SK-N-SH (cell line): ENCODE measurements around the gene OLFM2. TPM values are rescaled to one million over a fixed set of nuclear protein-coding genes. Genes with fewer than 3 reads are reported as not detected.

Experiments used
- CTCF ChIA-PET: fragments of 300-600, 350-600 bp; formaldehyde crosslinking; extraction: SDS; loops from one replicate; lab custom pipeline; 2021; lab: Yijun Ruan, JAX
- POLR2A ChIA-PET: fragments of 350-600 bp; sonication (Branson Sonifier 250); formaldehyde crosslinking; extraction: SDS; loops from one replicate; lab custom pipeline; 2020; ENCODE audit warnings: antibody characterized with exemption, inconsistent platforms; lab: Yijun Ruan, JAX
- DNase-seq: peaks from one replicate; pipeline ENCODE4 v3.0.0; 2012
- H2AFZ ChIP-seq: fragments of 200-600 bp; sonication (generic); 2 replicates; pipeline ENCODE4 v1.8.1; 2016; ENCODE audit warnings: antibody characterized with exemption, mild to moderate bottlenecking, low read depth
- H3F3A ChIP-seq: fragments of 200-600 bp; sonication (generic); replicated peaks from 2 replicates; pipeline ENCODE3; 2016; ENCODE audit warnings: antibody characterized with exemption, mild to moderate bottlenecking; ENCODE audit not compliant: insufficient read depth
- H3K27ac ChIP-seq, 2 experiments: fragments of 200-500 bp in 1 of 2; fragments of 200-600 bp in 1 of 2; sonication (Bioruptor generic) in 1 of 2; sonication (generic), shearing (Covaris generic) in 1 of 2; 2 replicates each; pipeline versions ENCODE4 v1.5.1 to v1.6.1; 2014 to 2016; ENCODE audit warnings: low read depth in 2 of 2, inconsistent platforms in 1 of 2, low read length in 1 of 2, mild to moderate bottlenecking in 1 of 2, mixed read lengths in 1 of 2
- H3K27me3 ChIP-seq: fragments of 200-600 bp; sonication (generic), shearing (Covaris generic); 2 replicates; pipeline ENCODE4 v1.6.1; 2016; ENCODE audit warnings: mixed run types; ENCODE audit not compliant: insufficient read depth
- H3K36me3 ChIP-seq, 2 experiments: fragments of 200-500 bp in 1 of 2; fragments of 200-600 bp in 1 of 2; sonication (Bioruptor generic) in 1 of 2; sonication (generic) in 1 of 2; replicated peaks in 1 of 2; 2 replicates each; pipeline versions ENCODE3 to v1.5.1; 2014 to 2016; ENCODE audit warnings: low read length in 1 of 2, mild to moderate bottlenecking in 1 of 2; ENCODE audit not compliant: insufficient read depth in 2 of 2, control insufficient read depth in 1 of 2
- H3K4me1 ChIP-seq, 2 experiments: fragments of 200-500 bp in 1 of 2; fragments of 200-600 bp in 1 of 2; sonication (Bioruptor generic) in 1 of 2; sonication (generic), shearing (Covaris generic) in 1 of 2; 2 replicates each; pipeline versions ENCODE4 v1.5.1 to v1.6.1; 2014 to 2016; ENCODE audit warnings: low read depth in 1 of 2, low read length in 1 of 2, mixed run types in 1 of 2; ENCODE audit not compliant: insufficient read depth in 2 of 2, control insufficient read depth in 1 of 2
- H3K4me2 ChIP-seq: fragments of 200-600 bp; sonication (generic), shearing (Covaris generic); 2 replicates; pipeline ENCODE4 v1.6.1; 2017; ENCODE audit warnings: mixed run types
- H3K4me3 ChIP-seq, 2 experiments: fragments of 200-500 bp in 1 of 2; fragments of 200-600 bp in 1 of 2; sonication (Bioruptor generic) in 1 of 2; sonication (generic), shearing (Covaris generic) in 1 of 2; 2 replicates each; pipeline versions ENCODE4 v1.5.1 to v1.8.1; 2014 to 2016; ENCODE audit warnings: low read depth in 2 of 2, inconsistent platforms in 1 of 2, low read length in 1 of 2, mild to moderate bottlenecking in 1 of 2, mixed read lengths in 1 of 2, moderate library complexity in 1 of 2
- H3K79me2 ChIP-seq: fragments of 200-600 bp; sonication (generic); 2 replicates; pipeline ENCODE4 v1.8.1; 2017; ENCODE audit warnings: mild to moderate bottlenecking; ENCODE audit not compliant: insufficient read depth
- H3K9ac ChIP-seq: fragments of 200-600 bp; sonication (generic); 2 replicates; pipeline ENCODE4 v1.6.1; 2017; ENCODE audit warnings: mixed run types
- H3K9me2 ChIP-seq: fragments of 200-600 bp; sonication (generic); 2 replicates; pipeline ENCODE4 v1.6.1; 2017; ENCODE audit warnings: mixed run types
- H3K9me3 ChIP-seq: fragments of 200-600 bp; sonication (generic); 2 replicates; pipeline ENCODE4 v1.6.1; 2017; ENCODE audit warnings: mixed run types, mild to moderate bottlenecking, moderate library complexity
- H4K20me1 ChIP-seq: fragments of 200-600 bp; sonication (generic); 2 replicates; pipeline ENCODE4 v1.6.1; 2017; ENCODE audit warnings: mild to moderate bottlenecking, mixed run types; ENCODE audit not compliant: insufficient read depth
- ELF1 ChIP-seq: IDR thresholded peaks from 2 replicates; pipeline ENCODE4 v1.4.0; 2012
- FOSL2 ChIP-seq: IDR thresholded peaks from 2 replicates; pipeline ENCODE4 v1.4.0; 2012; ENCODE audit warnings: low read depth, mild to moderate bottlenecking, moderate library complexity, borderline replicate concordance
- FOXJ3 ChIP-seq: sonication (generic); formaldehyde crosslinking; IDR thresholded peaks from 2 replicates; pipeline ENCODE4 v1.5.1; 2020; ENCODE audit warnings: mild to moderate bottlenecking, missing genetic modification reagents
- FOXM1 ChIP-seq: IDR thresholded peaks from 2 replicates; pipeline ENCODE4 v1.4.0; 2012; ENCODE audit warnings: low read depth, mild to moderate bottlenecking
- NFIC ChIP-seq: IDR thresholded peaks from 2 replicates; pipeline ENCODE4 v1.4.0; 2012; ENCODE audit warnings: borderline replicate concordance
- POLR2AphosphoS5 ChIP-seq: IDR thresholded peaks from 2 replicates; pipeline ENCODE4 v1.6.1; 2012; ENCODE audit warnings: low read depth, low read length
- RAD21 ChIP-seq: IDR thresholded peaks from 2 replicates; pipeline ENCODE4 v1.6.1; 2012; ENCODE audit warnings: mild to moderate bottlenecking, low read length
- RFX5 ChIP-seq: IDR thresholded peaks from 2 replicates; pipeline ENCODE4 v1.6.1; 2012; ENCODE audit warnings: mild to moderate bottlenecking, improper control_type of control experiment, low read length
- SMC3 ChIP-seq: IDR thresholded peaks from 2 replicates; pipeline ENCODE4 v1.6.1; 2012; ENCODE audit warnings: low read depth, low read length, improper control_type of control experiment
- WGBS: methylation state at CpG from one replicate; pipeline ENCODE4 v1.1.6; 2017; ENCODE audit warnings: low lambda C conversion rate; 5-methylcytosine and 5-hydroxymethylcytosine counted together
- polyA plus RNA-seq, 3 experiments: library from polyadenylated mRNA; depleted of rRNA; stranded (reverse); fragments of >200 nt; gene quantifications; 2 replicates each; pipeline ENCODE4 v1.2.3, GENCODE V29; 2012
- TF ChIP-seq, protein P1 (sequence below): IDR thresholded peaks from 2 replicates; pipeline ENCODE4 v1.4.0; 2012; ENCODE audit warnings: low read depth
- TF ChIP-seq, protein P2 (sequence below): fragments of 200-600 bp; sonication (generic); IDR thresholded peaks from 2 replicates; pipeline ENCODE4 v1.6.1; 2017; ENCODE audit warnings: antibody characterized with exemption, mild to moderate bottlenecking, moderate library complexity
- TF ChIP-seq, protein P3 (sequence below): IDR thresholded peaks from 2 replicates; pipeline ENCODE4 v1.6.1; 2012; ENCODE audit warnings: mild to moderate bottlenecking, low read depth, low read length, moderate library complexity
- TF ChIP-seq, protein P4 (sequence below): fragments of 150-350 bp; IDR thresholded peaks from 2 replicates; pipeline ENCODE4 v1.6.1; 2016; ENCODE audit warnings: mild to moderate bottlenecking, low read depth, low read length

Gene OLFM2
- polyA plus RNA-seq, 1 of the 3 experiments (the other 2 are of a cell fraction): 10.7 TPM

DNA sequence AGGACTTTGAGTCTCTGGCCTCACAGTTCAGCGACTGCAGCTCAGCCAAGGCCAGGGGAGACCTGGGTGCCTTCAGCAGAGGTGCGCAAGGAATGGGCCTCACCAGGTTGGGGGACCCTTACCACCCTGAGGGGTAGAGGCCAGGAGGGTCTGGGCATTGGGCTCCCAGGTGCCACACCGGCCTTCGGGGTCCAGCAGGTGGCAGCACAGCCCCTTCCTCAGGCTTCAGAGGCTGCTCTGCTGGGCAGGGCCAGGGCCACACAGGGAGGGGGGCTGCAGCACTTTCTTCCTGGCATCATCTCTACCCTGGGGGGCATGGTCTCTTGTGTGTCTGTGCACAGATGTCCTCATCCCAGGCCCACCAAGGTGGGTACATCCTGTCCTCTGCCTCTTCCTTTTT, 88.3 kb downstream of the OLFM2 start:
- no peak overlapping the region for H3K9ac ChIP-seq
- no peaks in the 10 kb centered on the region for H3K9me2 ChIP-seq
- peaks cover 4% of the 10 kb centered on the region; the same call in 1 of the 2 replicates for H3K79me2 ChIP-seq
- ChIA-PET POLR2A (no interaction called here), CTCF (interaction anchor here (0.8 to 1.6 kb wide), 9 partner anchors 9 to 68 kb away, joined by 3 to 7 read pairs (median 4); partner anchors contain the start of gene PIN1)
- H3K4me2 ChIP-seq: no peak overlapping the region
- TF ChIP-seq, protein P1, sequence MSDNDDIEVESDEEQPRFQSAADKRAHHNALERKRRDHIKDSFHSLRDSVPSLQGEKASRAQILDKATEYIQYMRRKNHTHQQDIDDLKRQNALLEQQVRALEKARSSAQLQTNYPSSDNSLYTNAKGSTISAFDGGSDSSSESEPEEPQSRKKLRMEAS: no peak
- TF ChIP-seq POLR2AphosphoS5 (no peak), RFX5 (no peak), ELF1 (no peak), FOSL2 (no peak), FOXM1 (no peak), FOXJ3 (CRISPR knock-in tag) (no peak), SMC3 (peak; percentile 36; the same call in 1 of the 2 replicates), RAD21 (peak; percentile 58), NFIC (no peak)
- TF ChIP-seq, protein P2, sequence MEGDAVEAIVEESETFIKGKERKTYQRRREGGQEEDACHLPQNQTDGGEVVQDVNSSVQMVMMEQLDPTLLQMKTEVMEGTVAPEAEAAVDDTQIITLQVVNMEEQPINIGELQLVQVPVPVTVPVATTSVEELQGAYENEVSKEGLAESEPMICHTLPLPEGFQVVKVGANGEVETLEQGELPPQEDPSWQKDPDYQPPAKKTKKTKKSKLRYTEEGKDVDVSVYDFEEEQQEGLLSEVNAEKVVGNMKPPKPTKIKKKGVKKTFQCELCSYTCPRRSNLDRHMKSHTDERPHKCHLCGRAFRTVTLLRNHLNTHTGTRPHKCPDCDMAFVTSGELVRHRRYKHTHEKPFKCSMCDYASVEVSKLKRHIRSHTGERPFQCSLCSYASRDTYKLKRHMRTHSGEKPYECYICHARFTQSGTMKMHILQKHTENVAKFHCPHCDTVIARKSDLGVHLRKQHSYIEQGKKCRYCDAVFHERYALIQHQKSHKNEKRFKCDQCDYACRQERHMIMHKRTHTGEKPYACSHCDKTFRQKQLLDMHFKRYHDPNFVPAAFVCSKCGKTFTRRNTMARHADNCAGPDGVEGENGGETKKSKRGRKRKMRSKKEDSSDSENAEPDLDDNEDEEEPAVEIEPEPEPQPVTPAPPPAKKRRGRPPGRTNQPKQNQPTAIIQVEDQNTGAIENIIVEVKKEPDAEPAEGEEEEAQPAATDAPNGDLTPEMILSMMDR: peak; percentile 52
- TF ChIP-seq, protein P3, sequence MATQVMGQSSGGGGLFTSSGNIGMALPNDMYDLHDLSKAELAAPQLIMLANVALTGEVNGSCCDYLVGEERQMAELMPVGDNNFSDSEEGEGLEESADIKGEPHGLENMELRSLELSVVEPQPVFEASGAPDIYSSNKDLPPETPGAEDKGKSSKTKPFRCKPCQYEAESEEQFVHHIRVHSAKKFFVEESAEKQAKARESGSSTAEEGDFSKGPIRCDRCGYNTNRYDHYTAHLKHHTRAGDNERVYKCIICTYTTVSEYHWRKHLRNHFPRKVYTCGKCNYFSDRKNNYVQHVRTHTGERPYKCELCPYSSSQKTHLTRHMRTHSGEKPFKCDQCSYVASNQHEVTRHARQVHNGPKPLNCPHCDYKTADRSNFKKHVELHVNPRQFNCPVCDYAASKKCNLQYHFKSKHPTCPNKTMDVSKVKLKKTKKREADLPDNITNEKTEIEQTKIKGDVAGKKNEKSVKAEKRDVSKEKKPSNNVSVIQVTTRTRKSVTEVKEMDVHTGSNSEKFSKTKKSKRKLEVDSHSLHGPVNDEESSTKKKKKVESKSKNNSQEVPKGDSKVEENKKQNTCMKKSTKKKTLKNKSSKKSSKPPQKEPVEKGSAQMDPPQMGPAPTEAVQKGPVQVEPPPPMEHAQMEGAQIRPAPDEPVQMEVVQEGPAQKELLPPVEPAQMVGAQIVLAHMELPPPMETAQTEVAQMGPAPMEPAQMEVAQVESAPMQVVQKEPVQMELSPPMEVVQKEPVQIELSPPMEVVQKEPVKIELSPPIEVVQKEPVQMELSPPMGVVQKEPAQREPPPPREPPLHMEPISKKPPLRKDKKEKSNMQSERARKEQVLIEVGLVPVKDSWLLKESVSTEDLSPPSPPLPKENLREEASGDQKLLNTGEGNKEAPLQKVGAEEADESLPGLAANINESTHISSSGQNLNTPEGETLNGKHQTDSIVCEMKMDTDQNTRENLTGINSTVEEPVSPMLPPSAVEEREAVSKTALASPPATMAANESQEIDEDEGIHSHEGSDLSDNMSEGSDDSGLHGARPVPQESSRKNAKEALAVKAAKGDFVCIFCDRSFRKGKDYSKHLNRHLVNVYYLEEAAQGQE: no peak
- TF ChIP-seq, protein P4, sequence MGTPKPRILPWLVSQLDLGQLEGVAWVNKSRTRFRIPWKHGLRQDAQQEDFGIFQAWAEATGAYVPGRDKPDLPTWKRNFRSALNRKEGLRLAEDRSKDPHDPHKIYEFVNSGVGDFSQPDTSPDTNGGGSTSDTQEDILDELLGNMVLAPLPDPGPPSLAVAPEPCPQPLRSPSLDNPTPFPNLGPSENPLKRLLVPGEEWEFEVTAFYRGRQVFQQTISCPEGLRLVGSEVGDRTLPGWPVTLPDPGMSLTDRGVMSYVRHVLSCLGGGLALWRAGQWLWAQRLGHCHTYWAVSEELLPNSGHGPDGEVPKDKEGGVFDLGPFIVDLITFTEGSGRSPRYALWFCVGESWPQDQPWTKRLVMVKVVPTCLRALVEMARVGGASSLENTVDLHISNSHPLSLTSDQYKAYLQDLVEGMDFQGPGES: no peak
- H3K4me1 ChIP-seq: no peaks in the 10 kb centered on the region; a peak in 1 of 4 replicates
- no peaks in the 10 kb centered on the region for H3K9me3 ChIP-seq
- H3K27me3 ChIP-seq: no peaks in the 10 kb centered on the region
- no peaks in the 10 kb centered on the region for H3F3A ChIP-seq
- no peak overlapping the region for H2AFZ ChIP-seq
- 67% methylated on average over 2 of the region's 4 CpGs for WGBS
- H4K20me1 ChIP-seq: peaks cover 19% of the 10 kb centered on the region
- no peak overlapping the region for H3K27ac ChIP-seq
- DNase-seq: peak; percentile 81
- H3K36me3 ChIP-seq: peaks cover 7 to 34% of the 10 kb centered on the region in 2 experiments
- H3K4me3 ChIP-seq: peak overlapping the region in 1 of 2 experiments; percentile 19; a peak in 1 of 4 replicates
